Measurements from ENCODE around the gene NME1. TPM values are rescaled to one million over a fixed set of nuclear protein-coding genes. Genes with fewer than 3 reads are reported as not detected.

NME1 gene
- total RNA-seq, 2 donors from 2014 or later = 107 to 348 TPM

GRCh38 chr17:51124640-51125503, 28.5 kb upstream of the NME1 start:
- Mint-ChIP-seq H3K27ac (peak overlapping the region; percentile 33), H3K36me3 (ENCODE audit: low read depth) (peaks cover 12% of the 10 kb centered on the region), H3K27me3 (no peaks in the 10 kb centered on the region), H3K4me1 (peaks cover 22% of the 10 kb centered on the region), H3K9me3 (no peaks in the 10 kb centered on the region), H3K4me3 (no peak overlapping the region)
- no peak for ATAC-seq (replicated peaks)

- H3K36me3 Mint-ChIP-seq (ENCODE audit: low read depth) = no peaks in the 10 kb centered on the region
- H3K4me1 Mint-ChIP-seq = peaks cover 5% of the 10 kb centered on the region
- no peaks in the 10 kb centered on the region for H3K27me3 Mint-ChIP-seq
- peak; percentile 66 for ATAC-seq (replicated peaks)
- no peak overlapping the region for H3K27ac Mint-ChIP-seq
- H3K9me3 Mint-ChIP-seq = no peaks in the 10 kb centered on the region
- H3K4me3 Mint-ChIP-seq = no peak overlapping the region
Observed at GRCh38 chr17:51128076-51128475, 25.3 kb upstream of the NME1 start.

GRCh38 chr17:51132964-51133319, 20.4 kb upstream of the NME1 start:
- Mint-ChIP-seq H3K27me3 (no peaks in the 10 kb centered on the region), H3K36me3 (ENCODE audit: low read depth) (no peaks in the 10 kb centered on the region), H3K4me1 (peaks cover under 1% of the 10 kb centered on the region), H3K27ac (peak overlapping the region; percentile 36), H3K4me3 (no peak overlapping the region), H3K9me3 (no peaks in the 10 kb centered on the region)
- peak; percentile 69 for ATAC-seq (replicated peaks)

- H3K27ac Mint-ChIP-seq = peak overlapping the region; percentile 36
- peak; percentile 23 for ATAC-seq (replicated peaks)
- H3K4me3 Mint-ChIP-seq = no peak overlapping the region
- H3K27me3 Mint-ChIP-seq = no peaks in the 10 kb centered on the region
- no peaks in the 10 kb centered on the region for H3K4me1 Mint-ChIP-seq
- H3K9me3 Mint-ChIP-seq = no peaks in the 10 kb centered on the region
- no peaks in the 10 kb centered on the region for H3K36me3 Mint-ChIP-seq (ENCODE audit: low read depth)
Observed at GRCh38 chr17:51133365-51133764, 20.0 kb upstream of the NME1 start.

GRCh38 chr17:51135956-51136355, 17.4 kb upstream of the NME1 start:
- Mint-ChIP-seq H3K36me3 (ENCODE audit: low read depth) (no peaks in the 10 kb centered on the region), H3K27me3 (no peaks in the 10 kb centered on the region), H3K4me3 (no peak overlapping the region), H3K27ac (no peak overlapping the region), H3K4me1 (no peaks in the 10 kb centered on the region), H3K9me3 (no peaks in the 10 kb centered on the region)
- no peak for ATAC-seq (replicated peaks)

DNA sequence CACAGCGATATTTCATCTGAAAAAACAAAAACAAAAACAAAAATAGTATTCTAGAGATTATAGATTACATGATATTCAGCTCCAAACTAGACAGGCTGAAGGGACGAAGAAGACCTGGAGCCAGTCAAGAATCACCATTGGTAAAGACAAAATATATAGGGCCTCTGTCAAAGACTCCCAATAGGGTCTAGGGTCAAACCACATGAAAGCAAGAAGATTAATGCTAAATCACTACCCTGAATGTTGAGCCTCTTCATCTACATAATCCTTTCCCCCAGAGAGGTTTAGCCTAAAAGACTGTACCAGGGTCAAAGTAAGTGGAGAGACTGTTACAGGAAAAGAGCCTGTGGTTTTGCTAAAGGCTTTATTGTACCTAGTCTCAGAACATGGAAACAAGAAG, 10.8 kb upstream of the NME1 start:
- no peak for ATAC-seq (replicated peaks)
- no peaks in the 10 kb centered on the region for H3K27me3 Mint-ChIP-seq
- H3K4me1 Mint-ChIP-seq = peaks cover 13% of the 10 kb centered on the region
- H3K36me3 Mint-ChIP-seq (ENCODE audit: low read depth) = no peaks in the 10 kb centered on the region
- peak overlapping the region; percentile 22 for H3K27ac Mint-ChIP-seq
- no peaks in the 10 kb centered on the region for H3K9me3 Mint-ChIP-seq
- no peak overlapping the region for H3K4me3 Mint-ChIP-seq

GRCh38 chr17:51144266-51145022, 8.9 kb upstream of the NME1 start:
- peak overlapping the region; percentile 4 for H3K27ac Mint-ChIP-seq
- H3K9me3 Mint-ChIP-seq = no peaks in the 10 kb centered on the region
- ATAC-seq (replicated peaks) = no peak
- H3K36me3 Mint-ChIP-seq (ENCODE audit: low read depth) = no peaks in the 10 kb centered on the region
- no peaks in the 10 kb centered on the region for H3K27me3 Mint-ChIP-seq
- no peak overlapping the region for H3K4me3 Mint-ChIP-seq
- peaks cover 17% of the 10 kb centered on the region for H3K4me1 Mint-ChIP-seq

DNA sequence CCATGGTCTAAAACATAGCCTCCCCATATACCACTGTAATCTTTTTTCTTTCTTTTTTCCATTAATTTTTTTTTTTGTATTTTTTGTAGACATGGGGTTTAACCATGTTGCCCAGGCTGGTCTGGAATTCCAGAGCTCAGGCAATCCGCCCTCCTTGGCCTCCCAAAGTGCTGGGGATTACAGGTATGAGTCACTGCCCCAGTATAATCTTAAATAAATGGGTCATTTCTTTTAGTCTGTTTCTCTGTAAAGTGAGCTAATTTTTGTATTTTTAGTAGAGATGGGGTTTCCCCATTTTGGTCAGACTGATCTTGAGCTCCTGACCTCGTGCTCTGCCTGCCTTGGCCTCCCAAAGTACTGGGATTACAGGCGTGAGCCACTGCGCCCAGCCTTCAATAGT, 5.7 kb upstream of the NME1 start:
- Mint-ChIP-seq H3K9me3 (no peaks in the 10 kb centered on the region), H3K4me3 (peak overlapping the region; percentile 69), H3K4me1 (peaks cover 17% of the 10 kb centered on the region), H3K27me3 (no peaks in the 10 kb centered on the region), H3K36me3 (ENCODE audit: low read depth) (no peaks in the 10 kb centered on the region), H3K27ac (peak overlapping the region; percentile 99)
- ATAC-seq (replicated peaks) = peak; percentile 75

DNA sequence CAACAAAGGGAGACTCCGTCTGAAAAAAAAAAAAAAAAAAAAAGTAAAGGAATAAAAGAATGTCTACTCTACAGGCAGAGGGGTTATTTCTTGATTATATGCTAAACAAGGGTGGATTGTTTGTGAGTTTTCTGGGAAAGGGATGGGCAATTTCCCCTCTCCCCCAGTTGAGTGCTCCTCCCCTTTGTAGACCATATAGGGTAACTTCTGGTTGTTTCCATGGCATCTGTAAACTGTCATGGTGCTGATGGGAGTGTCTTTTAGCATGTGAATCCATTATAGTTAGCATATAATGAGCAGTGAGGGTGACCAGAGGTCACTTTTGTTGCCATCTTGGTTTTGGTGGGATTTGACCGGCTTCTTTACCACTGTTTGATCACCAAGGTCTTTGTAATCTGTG, 4.2 kb upstream of the NME1 start:
- ATAC-seq (replicated peaks) = no peak
- Mint-ChIP-seq H3K9me3 (no peaks in the 10 kb centered on the region), H3K4me3 (no peak overlapping the region), H3K4me1 (peaks cover 17% of the 10 kb centered on the region), H3K27ac (peak overlapping the region; percentile 20), H3K27me3 (no peaks in the 10 kb centered on the region), H3K36me3 (ENCODE audit: low read depth) (no peaks in the 10 kb centered on the region)

- Mint-ChIP-seq H3K27me3 (no peaks in the 10 kb centered on the region), H3K36me3 (ENCODE audit: low read depth) (no peaks in the 10 kb centered on the region), H3K4me3 (no peak overlapping the region), H3K4me1 (peaks cover 17% of the 10 kb centered on the region), H3K27ac (no peak overlapping the region), H3K9me3 (no peaks in the 10 kb centered on the region)
- no peak for ATAC-seq (replicated peaks)
Observed at GRCh38 chr17:51150932-51151331, 2.4 kb upstream of the NME1 start.

GRCh38 chr17:51152766-51153209, 571 bp upstream of the NME1 start:
- Mint-ChIP-seq H3K27ac (no peak overlapping the region), H3K4me1 (peaks cover 6% of the 10 kb centered on the region), H3K4me3 (no peak overlapping the region), H3K27me3 (no peaks in the 10 kb centered on the region), H3K36me3 (ENCODE audit: low read depth) (no peaks in the 10 kb centered on the region), H3K9me3 (no peaks in the 10 kb centered on the region)
- no peak for ATAC-seq (replicated peaks)

DNA sequence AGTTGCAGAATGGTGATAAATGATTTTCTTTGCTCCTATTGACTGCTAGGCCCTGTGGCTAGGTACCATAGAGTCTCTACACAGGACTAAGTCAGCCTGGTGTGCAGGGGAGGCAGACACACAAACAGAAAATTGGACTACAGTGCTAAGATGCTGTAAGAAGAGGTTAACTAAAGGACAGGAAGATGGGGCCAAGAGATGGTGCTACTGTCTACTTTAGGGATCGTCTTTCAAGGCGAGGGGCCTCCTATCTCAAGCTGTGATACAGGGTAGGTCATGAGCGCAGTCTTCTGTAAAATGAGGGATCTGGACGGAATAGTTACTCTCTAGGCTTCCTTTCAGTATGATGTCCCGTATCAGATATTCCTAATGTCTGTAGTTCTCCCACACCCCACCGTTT, 817 bp downstream of the NME1 start:
- H3K36me3 Mint-ChIP-seq (ENCODE audit: low read depth) = no peaks in the 10 kb centered on the region
- no peak for ATAC-seq (replicated peaks)
- no peaks in the 10 kb centered on the region for H3K9me3 Mint-ChIP-seq
- H3K4me1 Mint-ChIP-seq = peaks cover 4% of the 10 kb centered on the region
- H3K27ac Mint-ChIP-seq = no peak overlapping the region
- no peaks in the 10 kb centered on the region for H3K27me3 Mint-ChIP-seq
- H3K4me3 Mint-ChIP-seq = no peak overlapping the region

DNA sequence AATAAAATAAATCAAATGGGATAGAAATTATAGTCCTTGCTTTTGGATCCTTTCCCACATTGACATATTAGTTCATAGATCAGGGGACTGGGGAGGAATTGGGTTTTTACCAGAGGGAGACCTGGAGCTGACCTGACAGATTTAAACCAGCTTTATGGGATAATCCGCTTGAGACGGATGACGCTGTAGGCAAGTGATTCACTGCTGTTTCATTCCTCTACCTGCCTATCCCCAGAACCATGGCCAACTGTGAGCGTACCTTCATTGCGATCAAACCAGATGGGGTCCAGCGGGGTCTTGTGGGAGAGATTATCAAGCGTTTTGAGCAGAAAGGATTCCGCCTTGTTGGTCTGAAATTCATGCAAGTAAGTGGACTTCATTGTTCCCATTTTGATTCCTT, 2.1 kb downstream of the NME1 start:
- peaks cover 10% of the 10 kb centered on the region for H3K36me3 Mint-ChIP-seq (ENCODE audit: low read depth)
- no peak overlapping the region for H3K27ac Mint-ChIP-seq

DNA sequence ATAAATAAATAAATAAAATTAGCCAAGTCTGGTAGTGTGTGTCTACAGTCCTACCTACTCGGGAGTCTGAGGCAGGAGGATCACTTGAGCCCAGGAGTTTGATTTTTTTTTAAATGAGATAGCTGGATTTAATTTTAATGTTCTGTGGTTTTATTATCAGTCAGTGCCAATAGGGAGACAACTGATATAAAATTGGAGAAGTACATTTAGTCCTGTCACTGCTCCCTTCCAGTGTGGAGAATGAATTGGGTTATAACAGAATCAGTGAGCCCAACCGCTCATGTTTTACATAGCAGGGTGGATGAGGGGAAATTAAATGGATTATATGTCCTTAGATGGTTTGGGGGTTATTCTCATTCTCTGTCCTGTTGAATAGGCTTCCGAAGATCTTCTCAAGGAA, 6.2 kb downstream of the NME1 start:
- Mint-ChIP-seq H3K27me3 (no peaks in the 10 kb centered on the region), H3K36me3 (ENCODE audit: low read depth) (peaks cover 48% of the 10 kb centered on the region), H3K4me1 (peaks cover 4% of the 10 kb centered on the region), H3K9me3 (no peaks in the 10 kb centered on the region), H3K27ac (no peak overlapping the region), H3K4me3 (no peak overlapping the region)
- no peak for ATAC-seq (replicated peaks)

More for the DNA sequence above, 2.1 kb downstream of the NME1 start:
- Mint-ChIP-seq H3K4me3 (no peak overlapping the region), H3K27me3 (no peaks in the 10 kb centered on the region), H3K4me1 (peaks cover 4% of the 10 kb centered on the region), H3K9me3 (no peaks in the 10 kb centered on the region)
- ATAC-seq (replicated peaks) = no peak

- no peak overlapping the region for H3K4me3 Mint-ChIP-seq
Observed at GRCh38 chr17:51161541-51161940, 8.2 kb downstream of the NME1 start.

More at GRCh38 chr17:51161541-51161940, 8.2 kb downstream of the NME1 start:
- Mint-ChIP-seq H3K27me3 (no peaks in the 10 kb centered on the region), H3K36me3 (ENCODE audit: low read depth) (peaks cover 58% of the 10 kb centered on the region), H3K4me1 (peaks cover 14% of the 10 kb centered on the region), H3K27ac (no peak overlapping the region), H3K9me3 (no peaks in the 10 kb centered on the region)
- ATAC-seq (replicated peaks) = no peak
